HG03460 (cell line): Measurements from ENCODE around the gene KAZN.

Experiments used
- ATAC-seq: cut with Tn5 transposase; IDR thresholded peaks from one replicate; pipeline ENCODE4 v1.9.1; 2021; ENCODE audit not compliant: unreplicated experiment

KAZN gene

DNA sequence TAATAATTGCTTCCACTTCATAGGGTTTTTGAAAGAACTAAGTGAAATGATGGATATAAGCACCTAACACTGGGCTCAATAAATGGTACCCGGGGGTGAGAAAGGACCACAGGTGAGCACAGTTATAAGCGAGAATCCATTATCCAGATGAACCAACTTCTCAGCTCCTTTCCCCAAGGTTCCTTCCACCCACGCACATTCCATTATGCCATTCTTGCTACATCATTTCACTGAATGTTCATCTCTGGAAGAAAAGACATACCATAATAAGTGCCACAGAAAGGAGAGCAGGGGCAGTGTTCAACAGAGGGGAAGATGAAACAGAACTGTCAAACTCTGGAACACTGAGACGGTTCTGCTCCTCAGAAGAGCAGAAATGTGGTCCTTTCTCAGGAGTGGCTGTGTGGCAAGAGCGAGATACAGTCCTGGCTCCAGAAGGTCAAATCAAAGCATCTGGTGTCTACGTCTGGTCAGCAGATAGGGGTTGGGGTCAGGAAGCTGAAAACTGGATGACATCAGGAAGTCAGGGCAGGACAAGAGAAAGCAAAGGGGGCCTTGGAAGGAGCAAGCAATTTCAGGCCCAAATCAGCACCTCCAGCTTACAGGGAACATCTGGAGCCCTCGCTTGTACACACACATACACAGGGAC is 299.6 kb downstream of the KAZN start:
- no peak for ATAC-seq

DNA sequence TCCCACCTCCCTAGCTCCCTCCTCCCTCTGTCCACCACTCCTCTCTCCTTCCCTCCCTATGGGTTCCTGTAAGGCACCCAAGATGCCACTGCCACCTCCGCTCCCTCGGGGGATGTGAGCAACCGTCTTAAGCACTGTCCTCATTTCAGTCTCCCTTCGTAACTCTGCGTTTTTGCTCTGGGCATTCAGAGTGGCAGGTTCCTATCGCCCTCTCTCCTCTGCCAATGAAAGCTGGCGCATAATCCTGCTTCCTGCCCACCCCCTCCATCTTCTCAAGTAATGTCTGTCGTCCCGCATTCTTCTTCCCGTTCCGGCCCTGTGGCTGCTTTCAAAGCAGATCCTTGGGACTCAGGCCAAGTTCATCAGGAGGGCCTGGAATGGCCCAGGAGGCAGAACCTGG is 301.2 kb downstream of the KAZN start:
- no peak for ATAC-seq

DNA sequence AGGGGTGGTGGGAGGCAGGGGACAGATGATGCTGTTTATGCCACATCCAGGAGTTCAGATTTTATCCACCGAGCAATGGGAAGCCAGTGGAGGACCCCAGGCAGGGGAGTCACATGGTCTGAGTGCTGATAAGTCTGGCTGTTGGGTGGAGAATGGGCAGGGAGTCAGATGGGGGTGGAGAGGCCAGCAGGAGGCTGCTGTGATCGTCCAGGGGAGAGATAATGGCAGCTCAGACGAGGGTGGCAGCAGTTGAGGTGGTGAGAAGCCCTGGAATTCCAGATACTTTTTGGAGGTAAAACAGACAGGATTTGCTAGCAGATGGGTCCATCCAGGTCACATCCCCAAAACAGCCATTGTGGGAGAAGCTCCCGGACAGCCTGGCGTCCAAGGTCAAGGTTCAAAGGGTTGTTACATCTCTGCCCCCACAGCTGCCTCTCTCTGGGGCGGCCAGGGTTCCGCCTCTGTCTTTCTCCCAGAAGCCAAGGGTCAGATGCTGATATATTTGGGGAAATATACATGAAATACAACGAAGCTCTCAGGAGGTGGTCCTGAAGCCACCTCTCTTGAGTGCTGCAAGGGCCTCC is 303.0 kb downstream of the KAZN start:
- ATAC-seq: no peak

DNA sequence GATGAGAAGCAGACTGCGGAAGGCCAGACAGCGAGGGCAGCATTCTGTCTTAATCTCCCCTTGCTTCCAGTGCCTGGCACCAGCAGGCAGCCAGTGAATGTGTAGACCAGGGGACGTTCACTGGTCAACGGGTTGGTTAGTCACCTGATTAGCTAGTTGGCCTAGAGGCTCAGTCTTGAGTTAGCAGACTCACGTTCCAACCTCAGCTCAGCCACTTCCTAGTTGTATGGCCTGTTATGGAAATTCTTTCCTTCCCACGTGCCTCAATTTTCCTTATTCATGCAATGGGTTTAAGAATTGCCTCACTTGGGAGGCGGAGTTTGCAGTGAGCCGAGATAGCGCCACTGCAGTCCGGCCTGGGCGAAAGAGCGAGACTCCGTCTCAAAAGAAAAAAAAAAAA is 305.4 kb downstream of the KAZN start:
- no peak for ATAC-seq

DNA sequence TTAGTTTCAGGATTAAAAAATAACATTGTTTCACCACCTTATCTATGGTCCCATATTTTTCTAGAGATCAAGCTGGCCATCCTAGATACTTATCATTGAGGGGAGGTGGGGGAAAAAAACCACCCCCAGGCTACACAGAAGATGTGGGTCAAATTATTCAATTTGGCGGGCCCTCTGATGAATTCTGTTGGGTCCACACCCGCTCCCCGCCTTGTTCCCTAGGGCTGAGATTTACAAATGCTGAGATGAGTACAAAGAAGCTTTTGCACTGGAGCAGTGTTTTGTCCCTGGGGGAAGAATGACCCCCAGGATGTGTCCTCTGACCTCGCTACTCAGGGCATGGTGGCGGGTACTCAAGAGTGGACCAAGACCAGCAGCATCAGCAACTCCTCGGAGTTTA is 308.2 kb downstream of the KAZN start:
- ATAC-seq: no peak

DNA sequence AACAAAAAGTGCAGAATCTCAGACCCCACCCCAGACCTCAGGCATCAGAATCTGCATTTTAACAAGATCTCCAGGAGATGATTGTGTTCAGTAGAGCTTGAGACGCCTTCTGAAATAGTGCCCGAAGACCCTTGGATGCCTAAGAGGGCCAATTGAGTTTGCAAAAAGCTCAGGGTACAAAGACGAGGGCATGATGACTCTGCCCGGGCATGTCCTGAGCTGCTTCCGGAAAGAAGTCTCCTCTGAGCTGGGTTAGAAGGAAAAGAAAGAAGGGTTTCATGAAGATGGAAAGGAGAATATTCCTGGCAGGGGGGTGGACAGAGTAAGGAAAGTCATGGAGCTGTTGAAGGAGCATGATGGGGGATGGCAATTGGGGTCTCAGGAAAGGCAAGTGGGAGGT is 308.9 kb downstream of the KAZN start:
- ATAC-seq: no peak

DNA sequence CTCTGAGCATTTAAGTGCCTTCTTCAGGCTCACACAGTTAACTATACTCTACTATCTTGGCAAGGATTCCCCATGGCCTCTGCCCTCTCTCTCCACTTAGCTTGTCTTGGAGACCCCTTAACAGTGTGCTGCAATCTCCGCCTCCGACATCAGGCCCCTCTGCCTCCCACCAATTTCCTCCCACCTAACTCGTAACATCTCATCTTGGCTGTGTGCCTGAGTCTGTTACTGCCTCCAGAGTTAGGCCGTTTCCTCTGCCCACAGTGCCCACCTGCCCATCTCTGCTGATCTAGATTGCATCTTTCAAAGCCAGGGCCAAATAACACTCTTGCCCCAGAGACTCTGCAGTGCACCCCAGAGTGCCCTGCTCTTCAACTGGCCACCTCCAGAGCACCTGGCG is 310.8 kb downstream of the KAZN start:
- no peak for ATAC-seq

DNA sequence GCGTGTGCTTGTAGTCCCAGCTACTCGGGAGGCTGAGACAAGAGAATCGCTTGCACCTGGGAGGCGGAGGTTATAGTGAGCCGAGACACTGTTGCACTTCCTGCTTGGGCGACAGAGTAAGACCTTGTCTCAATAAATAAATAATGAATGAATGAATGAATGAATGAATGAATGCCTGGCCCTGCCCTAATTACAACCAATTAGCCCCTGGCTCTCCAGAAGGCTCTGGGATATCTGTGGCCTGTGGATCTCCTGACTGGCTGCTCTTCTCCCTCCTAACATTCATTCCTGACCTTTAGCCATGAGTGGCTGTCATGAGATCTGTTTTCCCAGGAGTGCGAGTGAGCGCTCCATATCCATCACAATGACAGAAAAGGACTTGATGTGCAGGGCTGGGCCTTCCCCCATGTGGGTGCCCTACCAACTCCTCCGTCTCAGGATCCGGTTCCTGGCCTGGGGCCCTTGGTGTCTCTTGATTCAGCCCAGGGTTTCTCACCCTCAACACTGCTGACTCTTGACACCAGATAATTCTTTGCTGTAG is 311.5 kb downstream of the KAZN start:
- no peak for ATAC-seq

DNA sequence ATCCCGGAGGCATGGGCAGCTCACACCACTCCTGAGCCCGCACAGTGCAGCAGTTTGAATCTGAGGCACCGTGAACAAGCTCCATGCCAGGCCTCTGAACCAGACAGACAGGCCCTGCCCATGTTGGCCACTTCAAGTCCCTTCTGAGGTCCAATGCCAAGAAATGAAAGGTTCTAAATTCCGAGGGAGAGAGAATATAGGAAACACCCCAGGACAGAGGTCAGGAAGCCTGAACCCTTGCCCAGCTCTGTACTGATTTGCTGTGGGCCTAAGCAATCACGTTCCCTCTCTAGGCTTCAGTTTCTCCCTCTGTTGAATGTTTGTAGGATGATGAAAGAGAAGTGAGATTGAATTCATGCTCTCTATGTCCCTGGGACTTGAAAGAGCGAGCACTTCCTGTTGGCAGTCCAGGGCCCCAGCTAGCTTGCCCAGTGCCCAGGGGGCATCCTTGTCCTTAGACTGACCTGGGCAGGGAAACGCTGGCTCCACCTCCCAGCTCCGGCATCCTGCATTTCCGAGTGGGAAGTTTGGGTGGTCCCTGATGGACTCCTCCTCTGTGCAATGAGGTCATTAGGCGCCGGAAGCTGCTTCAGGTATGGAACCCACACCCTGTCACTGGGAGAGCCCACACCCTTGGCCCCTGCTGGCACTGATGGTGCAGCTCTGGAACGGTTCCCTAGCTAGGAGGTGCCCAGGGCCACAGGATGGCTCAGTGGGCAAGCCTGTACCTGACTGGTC is 312.7 kb downstream of the KAZN start:
- ATAC-seq: no peak

DNA sequence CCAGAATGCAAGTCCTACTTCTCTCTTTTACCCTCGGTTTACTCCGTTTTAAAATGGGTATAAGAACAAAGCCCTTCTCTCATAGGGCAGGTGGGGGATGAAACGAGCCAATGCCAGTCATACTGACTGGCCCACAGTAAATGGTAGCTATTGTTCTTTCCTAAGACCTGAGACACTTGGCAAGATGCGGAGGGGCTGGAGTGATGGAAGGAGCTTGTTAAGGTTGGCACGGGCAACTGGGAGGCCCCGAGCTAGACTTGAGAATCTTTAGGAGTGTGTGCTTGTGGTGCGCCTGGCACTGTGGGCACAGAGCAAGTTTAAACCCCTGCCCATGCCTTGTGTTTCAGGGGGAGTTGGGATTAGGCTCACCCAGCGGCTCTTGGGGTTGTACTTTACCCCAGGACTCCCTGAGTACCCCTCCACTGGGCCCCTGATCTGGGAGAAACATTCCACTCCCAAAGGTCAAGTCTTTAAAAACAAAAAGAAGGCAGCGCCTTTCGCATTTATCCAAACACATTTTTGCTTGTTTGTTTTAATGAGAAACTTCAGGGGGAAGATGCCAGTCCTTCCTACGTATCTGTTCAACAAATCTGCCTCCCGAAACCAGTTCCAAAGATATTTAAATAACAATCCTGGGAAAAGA is 314.5 kb downstream of the KAZN start:
- no peak for ATAC-seq

DNA sequence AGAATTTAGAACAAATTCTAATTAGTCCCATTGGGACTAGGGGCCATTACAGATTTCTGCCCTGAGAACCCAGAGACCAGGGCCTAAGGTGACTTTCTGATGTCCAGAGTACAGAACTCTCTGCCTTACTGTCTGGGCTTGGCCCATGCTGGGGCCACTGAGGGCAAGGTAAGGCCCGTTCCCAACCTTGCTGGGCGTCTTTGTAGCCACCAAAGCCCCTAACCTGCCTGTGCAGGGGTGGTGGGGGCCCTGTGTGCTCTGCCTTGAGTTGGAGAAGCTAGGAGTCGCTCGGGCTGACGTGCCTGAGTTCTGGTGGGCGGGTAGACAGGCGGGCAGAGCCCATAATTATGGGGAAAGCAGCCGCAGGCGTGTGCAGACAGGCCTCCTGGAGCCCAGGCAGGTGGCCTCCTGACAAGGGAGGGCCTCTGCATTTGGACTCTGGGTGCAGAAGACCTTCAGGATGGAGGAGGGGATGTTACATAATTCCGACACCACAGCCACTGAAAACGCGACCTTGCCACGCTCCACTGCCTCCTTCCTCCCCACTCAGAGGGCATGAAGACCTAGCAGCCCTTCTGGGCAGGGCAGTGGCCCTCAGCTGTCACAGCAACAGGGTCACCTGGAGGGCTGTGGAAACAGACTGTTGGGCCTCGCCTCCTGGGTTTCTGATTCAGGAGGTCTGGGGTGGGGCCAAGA is 315.1 kb downstream of the KAZN start:
- ATAC-seq: no peak

DNA sequence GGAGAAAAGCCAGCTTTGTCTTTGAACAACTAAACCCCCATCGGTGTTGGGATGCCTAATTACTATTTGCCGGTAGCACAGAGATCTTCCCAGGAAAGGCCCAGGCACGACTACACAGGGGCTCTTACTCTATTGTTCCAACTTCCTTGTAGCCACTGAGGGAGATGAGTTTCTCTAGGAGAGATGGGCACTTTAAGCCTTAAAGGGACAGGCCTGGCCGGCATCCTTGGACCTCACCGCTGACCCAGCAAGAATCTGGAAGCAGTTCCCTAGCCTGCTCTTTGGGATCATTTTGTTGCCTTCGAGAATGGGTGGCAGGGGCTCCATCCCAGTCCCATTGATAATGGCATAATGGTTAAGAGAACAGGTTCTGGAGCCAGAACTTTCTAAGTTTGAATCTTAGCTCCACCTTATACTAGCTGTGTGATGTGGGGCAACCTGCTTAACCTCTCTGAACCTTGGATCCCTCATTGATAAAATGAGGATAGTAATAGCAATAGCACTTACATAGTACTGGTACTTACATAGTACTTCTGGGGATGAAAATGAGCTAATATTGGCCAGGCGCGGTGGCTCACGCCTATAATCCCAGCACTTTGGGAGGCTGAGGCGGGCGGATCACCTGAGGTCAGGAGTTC is 316.0 kb downstream of the KAZN start:
- ATAC-seq: no peak

DNA sequence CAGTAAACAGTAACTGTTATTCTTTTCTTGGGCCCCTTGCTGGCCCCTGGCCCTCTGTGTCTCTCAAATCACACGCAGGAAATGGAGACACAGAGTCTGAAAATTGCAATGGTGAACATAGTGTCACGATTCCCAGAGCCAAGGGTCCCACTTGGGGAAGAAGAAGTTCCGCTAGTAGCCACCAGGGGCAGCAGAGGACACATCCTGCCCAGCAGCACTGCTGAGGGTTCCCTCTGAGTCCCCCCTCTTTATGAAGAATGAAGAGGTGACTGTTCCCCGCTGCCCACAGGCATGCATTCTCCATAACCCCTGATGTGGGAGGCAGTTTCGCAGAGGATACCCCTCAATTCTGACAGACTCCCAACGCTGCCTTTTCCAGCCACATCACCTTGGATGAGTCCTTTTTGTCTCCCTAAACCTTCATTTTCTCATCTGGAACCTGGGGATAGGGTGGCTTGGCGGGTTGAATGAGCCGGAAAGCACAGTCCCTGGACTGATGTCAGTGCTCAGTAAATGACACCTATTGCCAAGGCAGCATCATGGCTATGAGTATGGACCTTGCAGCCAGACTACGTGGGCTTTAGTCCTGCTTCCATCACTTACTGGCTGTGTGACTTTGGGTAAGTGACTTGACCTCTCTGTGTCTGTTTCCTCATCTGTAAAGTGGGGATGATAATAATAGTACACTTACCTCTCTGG is 317.0 kb downstream of the KAZN start:
- no peak for ATAC-seq

DNA sequence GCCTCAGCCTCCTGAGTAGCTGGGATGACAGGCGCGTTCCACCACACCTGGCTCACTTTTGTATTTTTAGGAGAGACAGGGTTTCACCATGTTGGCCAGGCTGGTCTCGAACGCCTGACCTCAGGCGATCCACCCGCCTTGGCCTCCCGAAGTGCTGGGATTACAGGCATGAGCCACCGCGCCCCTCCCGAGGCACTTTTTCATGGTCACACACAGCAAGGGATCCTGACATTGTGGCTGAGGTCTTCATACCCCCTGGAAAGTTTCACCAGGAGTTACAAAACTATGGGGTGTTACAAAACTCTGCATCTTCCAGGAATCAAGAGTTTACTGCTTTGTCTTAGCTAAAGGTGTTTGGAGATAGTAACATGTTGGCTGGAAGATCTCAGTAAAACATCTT is 320.8 kb downstream of the KAZN start:
- no peak for ATAC-seq

DNA sequence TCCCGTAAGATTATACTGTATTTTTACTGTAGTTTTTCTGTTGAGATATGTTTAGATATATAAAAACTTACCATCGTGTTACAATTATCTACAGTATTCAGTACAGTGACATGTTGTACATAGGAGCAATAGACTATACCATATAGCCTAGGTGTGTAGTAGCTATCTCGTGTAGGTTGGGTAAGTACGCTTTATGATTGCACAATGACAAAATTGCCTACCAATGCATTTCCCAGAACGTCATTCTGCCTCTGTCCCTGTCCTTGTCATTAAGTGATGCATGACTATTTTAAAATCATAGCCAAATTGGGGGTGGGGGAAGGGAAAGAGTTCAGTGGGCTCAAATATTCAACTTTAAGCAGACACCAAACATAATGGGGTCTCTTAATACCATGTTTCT is 321.3 kb downstream of the KAZN start:
- no peak for ATAC-seq

DNA sequence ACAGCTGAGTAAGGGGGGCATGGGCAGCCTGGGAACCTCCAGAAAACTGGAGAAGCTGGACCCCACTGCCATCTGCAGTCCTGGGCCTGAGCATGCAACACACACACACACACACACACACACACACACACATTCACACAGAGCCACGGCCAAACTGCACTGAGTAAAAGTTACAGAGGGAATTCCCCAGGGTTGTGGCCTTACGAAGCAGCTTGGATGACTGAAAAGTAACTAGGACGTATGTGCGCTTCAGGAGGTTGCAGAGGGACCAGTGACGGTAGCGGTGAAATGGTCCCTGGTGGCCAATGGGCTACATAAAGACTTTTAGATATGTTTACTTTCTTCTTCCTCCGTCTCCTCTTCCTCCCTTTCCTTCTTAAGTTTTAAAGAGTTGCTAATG is 322.6 kb downstream of the KAZN start:
- ATAC-seq: no peak

DNA sequence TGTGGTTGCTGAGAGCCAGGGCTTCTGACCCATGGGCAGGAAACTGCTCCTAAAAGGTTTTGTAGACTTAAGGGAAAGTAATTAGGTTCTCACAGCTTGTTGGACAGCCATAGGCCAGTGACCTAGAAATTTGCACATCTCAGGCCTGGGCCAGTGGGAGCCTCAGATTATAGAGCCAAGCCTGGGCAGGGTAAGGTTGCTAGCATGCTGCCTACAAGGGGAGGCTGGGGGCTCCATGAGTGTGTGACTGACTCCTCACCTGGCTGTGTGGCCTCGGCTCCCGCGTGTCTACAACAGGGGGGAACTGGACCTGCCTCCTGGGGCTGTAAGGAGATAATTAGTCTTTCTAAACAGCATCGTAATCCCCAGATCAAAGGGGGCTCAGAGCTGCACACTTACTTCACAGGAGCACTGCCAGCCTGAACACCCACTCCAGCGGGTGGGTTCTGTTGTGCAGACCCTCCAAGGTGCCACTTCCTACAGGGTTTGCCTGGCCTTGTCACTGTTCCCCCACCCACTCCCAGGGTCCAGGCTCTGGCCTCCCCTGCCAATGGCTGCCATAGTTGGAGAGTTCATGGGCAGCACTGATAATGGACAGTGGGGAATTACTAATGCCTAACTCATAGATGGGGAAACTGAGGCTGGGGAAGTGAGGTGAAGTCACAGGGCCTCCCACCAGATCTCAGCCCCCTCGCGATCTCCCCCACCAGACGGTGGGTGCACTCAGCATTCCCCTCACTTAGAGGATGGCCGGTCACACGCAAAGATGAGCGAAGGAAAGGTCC is 324.6 kb downstream of the KAZN start:
- no peak for ATAC-seq

DNA sequence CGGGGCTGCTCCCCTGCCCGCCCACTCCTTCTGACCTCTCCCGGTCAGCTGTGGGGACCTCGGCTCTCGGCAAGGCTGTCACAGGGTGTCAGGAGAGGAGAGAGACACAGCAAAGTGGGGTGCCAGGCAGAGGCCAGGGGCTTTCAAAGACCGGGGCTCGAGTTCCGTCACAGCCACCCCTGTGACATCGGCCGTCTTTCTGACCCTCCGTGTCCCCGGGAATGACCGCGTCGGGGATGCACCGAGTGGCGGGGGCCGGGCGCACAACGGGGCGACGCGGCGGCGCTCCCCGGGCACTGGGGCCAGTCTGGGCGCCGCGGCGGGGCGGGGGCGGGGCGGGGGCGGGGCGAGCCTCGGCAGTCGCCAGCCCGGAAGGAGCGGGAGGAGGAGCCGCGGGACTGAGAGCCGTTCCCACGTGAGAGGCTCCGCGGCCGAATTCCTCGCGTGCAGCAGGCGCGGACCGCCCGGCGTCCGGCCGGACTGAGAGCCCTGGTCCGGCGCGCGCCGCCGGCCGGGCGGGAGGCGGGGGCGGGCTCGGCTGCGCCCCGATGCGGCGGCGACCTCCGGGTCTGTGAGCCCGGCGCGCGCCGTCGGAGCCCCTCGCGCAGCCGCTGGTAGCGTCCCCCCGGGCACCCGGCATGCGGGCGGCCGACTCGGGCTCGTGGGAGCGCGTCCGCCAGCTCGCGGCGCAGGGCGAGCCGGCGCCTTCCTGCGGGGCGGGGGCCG is 325.4 kb downstream of the KAZN start:
- no peak for ATAC-seq
